ENCODE data around the gene DNASE1. TPM values are rescaled to one million over a fixed set of nuclear protein-coding genes. Genes with fewer than 3 reads are reported as not detected.

The DNASE1 gene
- total RNA-seq, 3 donors from 2014 or later (not counting 1 experiment from before 2014, with no cell fraction given) = 29.9 to 47.8 (median 34.9) TPM

DNA sequence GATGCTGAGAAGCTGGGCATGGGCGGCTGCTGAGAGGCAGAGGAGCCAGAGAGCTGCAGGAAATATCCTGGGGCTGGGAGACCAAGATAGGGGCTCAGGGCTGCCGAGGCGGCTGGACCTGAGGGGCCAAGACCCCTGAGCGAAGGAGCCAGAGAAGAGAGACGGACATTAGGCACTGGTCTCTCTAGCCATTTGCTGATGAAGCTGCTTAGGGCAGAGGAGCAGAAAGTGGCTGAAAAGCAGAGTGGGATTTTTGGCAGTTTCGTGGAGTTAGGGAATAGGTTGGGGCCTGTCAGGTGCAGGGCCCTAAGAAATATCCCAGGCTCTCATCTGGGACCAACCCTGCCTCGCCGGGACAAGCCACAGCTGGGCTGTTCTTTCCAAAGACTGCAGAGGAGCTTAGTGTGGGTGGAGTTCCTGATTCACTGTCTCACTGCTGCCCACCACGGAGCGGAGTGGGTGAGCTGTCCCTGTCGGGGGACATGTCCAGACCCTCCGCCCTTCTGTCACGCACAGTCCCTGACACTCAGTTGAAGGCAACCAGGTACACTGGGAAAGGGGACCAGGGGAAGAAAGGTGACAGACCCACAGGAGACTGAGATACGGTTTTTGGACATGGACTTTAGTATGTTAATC lies 11.3 kb upstream of the DNASE1 start:
- Mint-ChIP-seq H3K36me3 (no peaks in the 10 kb centered on the region), H3K4me3 (no peak overlapping the region), H3K4me1 (peaks cover 7 to 13% of the 10 kb centered on the region in 2 donors), H3K27me3 (ENCODE audit: low read depth in 2 of 2) (no peaks in the 10 kb centered on the region), H3K27ac (no peak overlapping the region), H3K9me3 (no peaks in the 10 kb centered on the region)
- H3K27me3 ChIP-seq (ENCODE audit: control insufficient read depth, insufficient read depth, low read length) = no peaks in the 10 kb centered on the region
- DNase-seq (no peak), ATAC-seq (no peak)
- 94% methylated on average over 13 of the region's 14 CpGs for WGBS (ENCODE audit: insufficient coverage)
- no peaks in the 10 kb centered on the region for H3K4me1 ChIP-seq (ENCODE audit: control insufficient read depth, insufficient read depth, low read length)
- TF ChIP-seq, protein P1, sequence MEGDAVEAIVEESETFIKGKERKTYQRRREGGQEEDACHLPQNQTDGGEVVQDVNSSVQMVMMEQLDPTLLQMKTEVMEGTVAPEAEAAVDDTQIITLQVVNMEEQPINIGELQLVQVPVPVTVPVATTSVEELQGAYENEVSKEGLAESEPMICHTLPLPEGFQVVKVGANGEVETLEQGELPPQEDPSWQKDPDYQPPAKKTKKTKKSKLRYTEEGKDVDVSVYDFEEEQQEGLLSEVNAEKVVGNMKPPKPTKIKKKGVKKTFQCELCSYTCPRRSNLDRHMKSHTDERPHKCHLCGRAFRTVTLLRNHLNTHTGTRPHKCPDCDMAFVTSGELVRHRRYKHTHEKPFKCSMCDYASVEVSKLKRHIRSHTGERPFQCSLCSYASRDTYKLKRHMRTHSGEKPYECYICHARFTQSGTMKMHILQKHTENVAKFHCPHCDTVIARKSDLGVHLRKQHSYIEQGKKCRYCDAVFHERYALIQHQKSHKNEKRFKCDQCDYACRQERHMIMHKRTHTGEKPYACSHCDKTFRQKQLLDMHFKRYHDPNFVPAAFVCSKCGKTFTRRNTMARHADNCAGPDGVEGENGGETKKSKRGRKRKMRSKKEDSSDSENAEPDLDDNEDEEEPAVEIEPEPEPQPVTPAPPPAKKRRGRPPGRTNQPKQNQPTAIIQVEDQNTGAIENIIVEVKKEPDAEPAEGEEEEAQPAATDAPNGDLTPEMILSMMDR (IDR thresholded peaks at IDR 0.05) = no peak
- H3K27ac ChIP-seq (ENCODE audit: low read length) = no peak overlapping the region
- H3K36me3 ChIP-seq (ENCODE audit: control insufficient read depth, insufficient read depth, low read length) = peaks cover 35% of the 10 kb centered on the region
- intact Hi-C loops (cut with micrococcal nuclease) = no loop called here
- H3K4me3 ChIP-seq (ENCODE audit: low read length) = no peak overlapping the region
- H3K9me3 ChIP-seq (ENCODE audit: control insufficient read depth, insufficient read depth, low read length) = no peaks in the 10 kb centered on the region

DNA sequence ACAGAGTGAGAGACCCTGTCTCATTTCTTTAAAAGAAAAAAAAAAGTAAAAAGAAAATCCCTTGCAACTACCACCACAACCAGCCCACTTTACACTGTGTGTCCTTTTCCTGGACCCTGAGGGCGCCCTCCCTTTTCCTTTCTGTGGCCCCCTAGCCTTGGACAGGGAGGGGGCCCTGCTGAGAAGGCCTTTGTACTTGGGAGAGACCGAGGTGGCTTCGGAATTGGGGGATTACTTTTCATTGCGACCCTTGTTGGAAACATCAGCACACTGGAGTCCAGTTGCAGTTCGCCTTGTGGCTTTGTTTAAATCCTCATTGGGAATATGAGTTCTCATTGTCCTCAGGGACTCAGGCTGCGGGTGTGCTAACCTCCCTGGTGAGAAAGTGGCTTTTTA lies 9.4 kb upstream of the DNASE1 start:
- H3K27me3 ChIP-seq (ENCODE audit: control insufficient read depth, insufficient read depth, low read length) = no peaks in the 10 kb centered on the region
- Mint-ChIP-seq H3K4me1 (peaks cover 5 to 6% of the 10 kb centered on the region in 2 donors), H3K27ac (no peak overlapping the region), H3K4me3 (no peak overlapping the region), H3K36me3 (no peaks in the 10 kb centered on the region), H3K27me3 (ENCODE audit: low read depth in 2 of 2) (no peaks in the 10 kb centered on the region), H3K9me3 (no peaks in the 10 kb centered on the region)
- DNase-seq (no peak), ATAC-seq (no peak)
- intact Hi-C loops (cut with micrococcal nuclease) = no loop called here
- H3K36me3 ChIP-seq (ENCODE audit: control insufficient read depth, insufficient read depth, low read length) = peaks cover 35% of the 10 kb centered on the region
- no peaks in the 10 kb centered on the region for H3K4me1 ChIP-seq (ENCODE audit: control insufficient read depth, insufficient read depth, low read length)
- H3K27ac ChIP-seq (ENCODE audit: low read length) = no peak overlapping the region
- TF ChIP-seq, protein P1 (IDR thresholded peaks at IDR 0.05) = no peak
- 83% methylated on average over 5 of the region's 6 CpGs for WGBS (ENCODE audit: insufficient coverage)
- H3K4me3 ChIP-seq (ENCODE audit: low read length) = no peak overlapping the region
- no peaks in the 10 kb centered on the region for H3K9me3 ChIP-seq (ENCODE audit: control insufficient read depth, insufficient read depth, low read length)

DNA sequence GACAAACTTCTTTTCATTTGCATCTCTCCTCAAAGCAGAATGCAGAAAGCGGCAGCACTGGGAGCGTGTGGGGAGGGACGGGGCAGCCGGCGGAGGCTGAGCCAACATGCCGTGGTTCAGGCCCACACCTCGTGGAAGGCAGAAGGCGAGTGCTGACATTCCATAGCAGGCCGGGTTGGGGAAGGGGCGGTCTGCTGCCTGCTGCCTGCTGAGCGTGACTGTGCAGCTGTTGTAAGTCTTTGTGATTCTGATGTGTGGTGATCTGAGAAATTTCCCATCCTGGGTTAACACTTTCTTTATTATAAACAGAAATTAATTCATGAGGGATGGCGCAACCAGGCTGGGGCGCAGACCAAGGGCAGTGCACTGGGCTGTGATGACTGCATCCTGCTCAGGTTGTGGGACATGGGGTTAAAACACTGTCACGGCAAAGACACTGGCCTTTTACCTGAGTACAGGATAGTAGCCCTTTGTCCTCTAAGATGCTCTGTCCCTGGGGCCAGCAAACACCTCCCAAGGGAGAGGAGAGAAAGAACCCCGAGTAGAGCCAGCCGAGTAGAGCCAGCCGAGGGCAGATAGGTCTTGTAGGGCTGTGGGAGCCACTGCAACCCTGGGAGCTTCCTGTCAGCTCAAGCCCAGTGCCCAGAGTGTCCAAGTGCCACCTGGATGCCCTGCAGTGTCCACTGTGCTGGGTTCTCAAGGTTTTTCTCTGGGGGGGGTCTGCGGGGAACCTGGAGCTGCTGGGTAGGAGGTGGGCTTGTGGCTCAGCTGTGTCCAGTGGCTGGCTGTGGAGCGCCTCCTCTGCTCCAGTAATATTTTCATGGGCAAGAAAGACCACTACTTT lies 8.8 kb upstream of the DNASE1 start:
- no peaks in the 10 kb centered on the region for H3K27me3 ChIP-seq (ENCODE audit: control insufficient read depth, insufficient read depth, low read length)
- Mint-ChIP-seq H3K9me3 (no peaks in the 10 kb centered on the region), H3K27ac (peak overlapping the region in 1 of 2 donors; percentile 35), H3K27me3 (ENCODE audit: low read depth in 2 of 2) (no peaks in the 10 kb centered on the region), H3K4me3 (no peak overlapping the region), H3K4me1 (no peaks in the 10 kb centered on the region), H3K36me3 (no peaks in the 10 kb centered on the region)
- intact Hi-C loops (cut with micrococcal nuclease) = no loop called here
- H3K4me3 ChIP-seq (ENCODE audit: low read length) = no peak overlapping the region
- DNase-seq = no peak
- no peak for ATAC-seq
- no peaks in the 10 kb centered on the region for H3K9me3 ChIP-seq (ENCODE audit: control insufficient read depth, insufficient read depth, low read length)
- no peaks in the 10 kb centered on the region for H3K4me1 ChIP-seq (ENCODE audit: control insufficient read depth, insufficient read depth, low read length)
- TF ChIP-seq, protein P1 (IDR thresholded peaks at IDR 0.05) = no peak
- 94% methylated on average over 18 of the region's 19 CpGs for whole genome bisulfite sequencing (ENCODE audit: insufficient coverage)
- H3K27ac ChIP-seq (ENCODE audit: low read length) = no peak overlapping the region
- peaks cover 30% of the 10 kb centered on the region for H3K36me3 ChIP-seq (ENCODE audit: control insufficient read depth, insufficient read depth, low read length)

Data from natural killer cell (primary cell).